NCI-H128 (cell line): ENCODE measurements around the gene KLF13.
A peak's percentile ranks its signal among the peaks of the same experiment; 100 is the strongest.

Experiments
- DNase-seq: peaks from one replicate; lab custom pipeline; 2025; ENCODE audit not compliant: unreplicated experiment; lab: John Stamatoyannopoulos, UW

Gene KLF13

GRCh38 chr15:31331389-31331788 is 4.8 kb downstream of the KLF13 start:
- DNase-seq = no peak

GRCh38 chr15:31332020-31332680 is 5.5 kb downstream of the KLF13 start:
- DNase-seq = no peak

GRCh38 chr15:31332681-31333071 is 6.0 kb downstream of the KLF13 start:
- no peak for DNase-seq

- no peak for DNase-seq
These were observed 6.5 kb downstream of the KLF13 start for GRCh38 chr15:31333119-31333518.

- no peak for DNase-seq
These were observed 7.2 kb downstream of the KLF13 start for GRCh38 chr15:31333820-31334219.

- no peak for DNase-seq
These were observed 9.5 kb downstream of the KLF13 start for GRCh38 chr15:31335989-31336592.

- no peak for DNase-seq
These were observed 10.1 kb downstream of the KLF13 start for GRCh38 chr15:31336593-31337295.

GRCh38 chr15:31337352-31338031 is 10.9 kb downstream of the KLF13 start:
- DNase-seq = no peak

GRCh38 chr15:31338318-31338878 is 11.8 kb downstream of the KLF13 start:
- DNase-seq = no peak

GRCh38 chr15:31338879-31339557 is 12.4 kb downstream of the KLF13 start:
- peak; percentile 2 for DNase-seq

GRCh38 chr15:31339558-31339895 is 12.9 kb downstream of the KLF13 start:
- no peak for DNase-seq

- no peak for DNase-seq
These were observed 13.4 kb downstream of the KLF13 start for GRCh38 chr15:31340047-31340446.

- no peak for DNase-seq
These were observed 14.0 kb downstream of the KLF13 start for GRCh38 chr15:31340592-31340991.

- no peak for DNase-seq
These were observed 14.4 kb downstream of the KLF13 start for GRCh38 chr15:31341071-31341470.

GRCh38 chr15:31341496-31342195 is 15.0 kb downstream of the KLF13 start:
- no peak for DNase-seq

- DNase-seq = no peak
These were observed 15.7 kb downstream of the KLF13 start for GRCh38 chr15:31342381-31342780.

- DNase-seq = no peak
These were observed 16.4 kb downstream of the KLF13 start for GRCh38 chr15:31342781-31343626.

GRCh38 chr15:31343831-31344230 is 17.2 kb downstream of the KLF13 start:
- DNase-seq = no peak

- no peak for DNase-seq
These were observed 17.6 kb downstream of the KLF13 start for GRCh38 chr15:31344266-31344665.
